Nephron progenitor cell (in vitro differentiated cells): ENCODE results near the gene MAPRE2.

Experiments
- DNase-seq: peaks from one replicate; pipeline ENCODE4 v3.0.0; 2021
- H3K27ac Mint-ChIP-seq: 2 replicates; pipeline ENCODE4 v1.8.0; 2021; ENCODE audit warnings: mild to moderate bottlenecking, moderate library complexity, mixed read lengths
- H3K27me3 Mint-ChIP-seq: 2 replicates; pipeline ENCODE4 v1.8.0; 2021; ENCODE audit warnings: mild to moderate bottlenecking, low read depth, mixed read lengths; ENCODE audit not compliant: poor library complexity
- H3K36me3 Mint-ChIP-seq: 2 replicates; pipeline ENCODE4 v1.8.0; 2021; ENCODE audit warnings: low read depth, mixed read lengths
- H3K4me1 Mint-ChIP-seq: 2 replicates; pipeline ENCODE4 v1.8.0; 2021; ENCODE audit warnings: mixed read lengths
- H3K4me3 Mint-ChIP-seq: 2 replicates; pipeline ENCODE4 v1.8.0; 2021; ENCODE audit warnings: mild to moderate bottlenecking, moderate library complexity, mixed read lengths
- H3K9me3 Mint-ChIP-seq: 2 replicates; pipeline ENCODE4 v1.8.0; 2021; ENCODE audit warnings: mild to moderate bottlenecking, moderate library complexity, mixed read lengths
- TF ChIP-seq, protein P1 (sequence below): fragments of 200-600 bp; sonication (generic); IDR thresholded peaks from 2 replicates; pipeline ENCODE4 v1.5.0; 2021; ENCODE audit warnings: antibody characterized with exemption

MAPRE2 gene

DNA sequence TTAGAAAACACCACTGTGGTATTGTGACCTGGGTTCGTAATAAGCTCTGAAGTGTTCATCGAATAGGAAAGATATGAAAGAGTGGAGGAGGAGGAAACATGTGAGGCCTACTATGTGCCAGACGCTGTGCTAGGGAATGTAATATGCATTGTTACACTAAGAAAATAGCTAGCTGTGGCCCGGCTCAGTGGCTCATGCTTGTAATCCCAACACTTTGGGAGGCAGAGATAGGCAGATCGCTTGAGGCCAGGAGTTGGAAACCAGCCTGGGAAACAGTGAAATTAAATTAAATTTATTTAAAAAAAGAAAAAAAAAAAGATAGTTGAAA lies 150.4 kb downstream of the MAPRE2 start:
- Mint-ChIP-seq H3K27me3 (no peaks in the 10 kb centered on the region), H3K4me3 (no peak overlapping the region), H3K4me1 (peaks cover 19% of the 10 kb centered on the region), H3K9me3 (no peaks in the 10 kb centered on the region), H3K27ac (no peak overlapping the region), H3K36me3 (no peaks in the 10 kb centered on the region)
- DNase-seq = no peak
- TF ChIP-seq, protein P1, sequence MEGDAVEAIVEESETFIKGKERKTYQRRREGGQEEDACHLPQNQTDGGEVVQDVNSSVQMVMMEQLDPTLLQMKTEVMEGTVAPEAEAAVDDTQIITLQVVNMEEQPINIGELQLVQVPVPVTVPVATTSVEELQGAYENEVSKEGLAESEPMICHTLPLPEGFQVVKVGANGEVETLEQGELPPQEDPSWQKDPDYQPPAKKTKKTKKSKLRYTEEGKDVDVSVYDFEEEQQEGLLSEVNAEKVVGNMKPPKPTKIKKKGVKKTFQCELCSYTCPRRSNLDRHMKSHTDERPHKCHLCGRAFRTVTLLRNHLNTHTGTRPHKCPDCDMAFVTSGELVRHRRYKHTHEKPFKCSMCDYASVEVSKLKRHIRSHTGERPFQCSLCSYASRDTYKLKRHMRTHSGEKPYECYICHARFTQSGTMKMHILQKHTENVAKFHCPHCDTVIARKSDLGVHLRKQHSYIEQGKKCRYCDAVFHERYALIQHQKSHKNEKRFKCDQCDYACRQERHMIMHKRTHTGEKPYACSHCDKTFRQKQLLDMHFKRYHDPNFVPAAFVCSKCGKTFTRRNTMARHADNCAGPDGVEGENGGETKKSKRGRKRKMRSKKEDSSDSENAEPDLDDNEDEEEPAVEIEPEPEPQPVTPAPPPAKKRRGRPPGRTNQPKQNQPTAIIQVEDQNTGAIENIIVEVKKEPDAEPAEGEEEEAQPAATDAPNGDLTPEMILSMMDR = no peak

DNA sequence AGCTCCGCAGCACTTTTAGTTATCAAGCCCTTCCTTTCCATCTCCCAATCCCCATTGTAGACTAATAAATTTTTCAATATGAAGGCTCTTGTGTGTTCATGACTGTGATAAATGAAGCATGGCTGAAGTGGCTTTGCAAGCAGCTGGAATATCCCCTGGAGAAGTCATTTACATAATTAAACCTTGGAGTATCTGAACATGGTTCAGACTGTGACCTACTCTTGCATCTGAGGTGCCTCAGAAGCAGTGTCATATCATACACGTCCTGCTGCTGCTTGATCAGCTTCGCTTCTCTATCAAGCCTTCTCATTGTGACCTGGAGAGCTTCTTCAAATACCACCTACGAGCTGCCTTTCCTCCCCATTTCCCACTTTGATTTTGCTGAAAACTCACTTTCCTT lies 151.2 kb downstream of the MAPRE2 start:
- no peak for DNase-seq
- H3K27me3 Mint-ChIP-seq = no peaks in the 10 kb centered on the region
- H3K27ac Mint-ChIP-seq = no peak overlapping the region
- TF ChIP-seq, protein P1 = no peak
- no peaks in the 10 kb centered on the region for H3K9me3 Mint-ChIP-seq
- H3K36me3 Mint-ChIP-seq = no peaks in the 10 kb centered on the region
- peaks cover 19% of the 10 kb centered on the region for H3K4me1 Mint-ChIP-seq
- no peak overlapping the region for H3K4me3 Mint-ChIP-seq
